22Rv1 (cell line): ENCODE results near the gene IER3.

Experiments used
- CTCF ChIP-seq: fragments of 450-650 bp; IDR thresholded peaks from 2 replicates; pipeline ENCODE4 v1.5.1; 2017; ENCODE audit warnings: mild to moderate bottlenecking
- ZFX ChIP-seq: fragments of 450-650 bp; IDR thresholded peaks from 2 replicates; pipeline ENCODE4 v1.6.1; 2017; ENCODE audit warnings: antibody characterized with exemption, borderline replicate concordance

DNA sequence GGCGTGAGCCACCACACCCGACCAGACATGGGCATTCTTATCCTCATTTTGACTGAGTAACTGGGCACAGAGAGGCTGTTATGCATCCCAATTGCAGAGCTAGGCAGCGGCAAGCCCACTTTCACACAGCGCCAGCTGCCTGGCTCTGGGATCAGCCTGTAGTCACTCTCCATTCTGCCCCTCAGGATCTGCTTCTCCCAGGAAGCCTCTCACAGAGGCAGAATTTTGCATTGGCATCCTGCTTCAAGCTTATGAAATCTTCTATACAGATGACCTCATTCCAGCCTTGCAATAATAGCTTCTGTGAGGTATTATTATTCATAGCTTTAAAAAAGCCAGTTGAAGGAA lies 37.0 kb upstream of the IER3 start:
- TF ChIP-seq CTCF (no peak), ZFX (no peak)
